HG03066 (cell line): Measurements from ENCODE around the gene AXL.

Experiments
- ATAC-seq: cut with Tn5 transposase; IDR thresholded peaks from one replicate; pipeline ENCODE4 v1.9.1; 2021; ENCODE audit warnings: low read depth; ENCODE audit not compliant: unreplicated experiment

Gene AXL

GRCh38 chr19:41305927-41306793 is 87.1 kb downstream of the AXL start:
- no peak for ATAC-seq

GRCh38 chr19:41307090-41307875 is 88.3 kb downstream of the AXL start:
- no peak for ATAC-seq

GRCh38 chr19:41307954-41308449 is 89.0 kb downstream of the AXL start:
- ATAC-seq: no peak

GRCh38 chr19:41308450-41309179 is 89.6 kb downstream of the AXL start:
- ATAC-seq: no peak

- ATAC-seq: no peak
Measured at GRCh38 chr19:41309180-41310032, 90.4 kb downstream of the AXL start.

- no peak for ATAC-seq
Measured at GRCh38 chr19:41310033-41310831, 91.2 kb downstream of the AXL start, which contains the start of gene CCDC97. CCDC97 (plus strand) TSS chr19:41310172; CDS start chr19:41310311, 139 bp downstream.

GRCh38 chr19:41311072-41311471 is 92.0 kb downstream of the AXL start:
- ATAC-seq: no peak
